ENCODE data around the gene VRK1.

VRK1 gene, protein sequence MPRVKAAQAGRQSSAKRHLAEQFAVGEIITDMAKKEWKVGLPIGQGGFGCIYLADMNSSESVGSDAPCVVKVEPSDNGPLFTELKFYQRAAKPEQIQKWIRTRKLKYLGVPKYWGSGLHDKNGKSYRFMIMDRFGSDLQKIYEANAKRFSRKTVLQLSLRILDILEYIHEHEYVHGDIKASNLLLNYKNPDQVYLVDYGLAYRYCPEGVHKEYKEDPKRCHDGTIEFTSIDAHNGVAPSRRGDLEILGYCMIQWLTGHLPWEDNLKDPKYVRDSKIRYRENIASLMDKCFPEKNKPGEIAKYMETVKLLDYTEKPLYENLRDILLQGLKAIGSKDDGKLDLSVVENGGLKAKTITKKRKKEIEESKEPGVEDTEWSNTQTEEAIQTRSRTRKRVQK

DNA sequence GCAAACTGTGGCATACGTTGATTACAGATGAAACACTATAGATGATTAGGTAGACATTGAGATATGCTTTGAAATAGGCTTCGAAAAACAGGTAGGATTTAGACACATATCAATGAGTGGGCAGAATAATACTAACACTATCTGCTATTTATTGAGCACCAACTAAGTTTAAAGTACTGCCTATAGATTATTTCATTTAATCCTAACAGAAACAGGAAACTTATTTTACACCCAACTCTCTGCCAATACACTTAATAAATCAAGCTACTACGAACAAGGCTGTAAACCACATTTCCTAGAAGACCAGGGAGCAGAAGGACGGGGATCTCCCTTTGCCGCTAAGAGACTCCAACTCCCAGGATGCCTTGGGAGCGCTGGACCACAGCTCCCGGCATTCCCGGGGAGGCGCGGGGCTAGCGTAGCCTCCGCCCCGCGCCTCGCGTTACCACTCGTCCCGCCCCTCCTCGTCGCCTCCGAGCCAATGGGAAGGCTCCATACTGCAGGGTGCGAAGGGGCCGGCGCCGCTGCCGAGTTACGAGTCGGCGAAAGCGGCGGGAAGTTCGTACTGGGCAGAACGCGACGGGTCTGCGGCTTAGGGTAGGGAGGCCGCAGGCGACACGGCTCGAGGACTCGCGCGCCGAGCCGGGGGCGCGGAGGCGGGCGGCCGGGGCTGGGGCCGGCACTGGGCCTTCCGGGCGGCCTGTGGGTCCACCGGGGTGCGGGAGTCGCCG lies at the start of gene VRK1:
VRK1 (plus strand) TSS at position 532 of the 731 bp plus-strand sequence. CDS start 36,090 bp downstream, outside the sequence.
- H3K9ac ChIP-seq = peak within 1 kb of the TSS; percentile 95
- no peaks in the 10 kb centered on the region for H3K27me3 ChIP-seq (ENCODE audit: insufficient read depth, low read depth)
- peak within 1 kb of the TSS; percentile 88 for H3K27ac ChIP-seq
- H3K79me2 ChIP-seq (ENCODE audit: insufficient read depth, low read depth) = peaks cover 43% of the 10 kb centered on the region
- no peaks in the 10 kb centered on the region for H3K36me3 ChIP-seq (ENCODE audit: insufficient read depth)
- peak within 1 kb of the TSS; percentile 54 for H2AFZ ChIP-seq (ENCODE audit: low read depth)
- H3K4me2 ChIP-seq = peak within 1 kb of the TSS; percentile 61
- H4K20me1 ChIP-seq (ENCODE audit: insufficient read depth) = no peaks in the 10 kb centered on the region; the same call in 1 of the 2 replicates
- H3K4me3 ChIP-seq (IDR thresholded peaks at IDR 0.05; ENCODE audit: insufficient read depth, low read depth, low read length) = no peak within 1 kb of the TSS
- H3K4me1 ChIP-seq (ENCODE audit: low read depth, poor library complexity, severe bottlenecking) = peaks cover 14% of the 10 kb centered on the region
- TF ChIP-seq, protein P1, sequence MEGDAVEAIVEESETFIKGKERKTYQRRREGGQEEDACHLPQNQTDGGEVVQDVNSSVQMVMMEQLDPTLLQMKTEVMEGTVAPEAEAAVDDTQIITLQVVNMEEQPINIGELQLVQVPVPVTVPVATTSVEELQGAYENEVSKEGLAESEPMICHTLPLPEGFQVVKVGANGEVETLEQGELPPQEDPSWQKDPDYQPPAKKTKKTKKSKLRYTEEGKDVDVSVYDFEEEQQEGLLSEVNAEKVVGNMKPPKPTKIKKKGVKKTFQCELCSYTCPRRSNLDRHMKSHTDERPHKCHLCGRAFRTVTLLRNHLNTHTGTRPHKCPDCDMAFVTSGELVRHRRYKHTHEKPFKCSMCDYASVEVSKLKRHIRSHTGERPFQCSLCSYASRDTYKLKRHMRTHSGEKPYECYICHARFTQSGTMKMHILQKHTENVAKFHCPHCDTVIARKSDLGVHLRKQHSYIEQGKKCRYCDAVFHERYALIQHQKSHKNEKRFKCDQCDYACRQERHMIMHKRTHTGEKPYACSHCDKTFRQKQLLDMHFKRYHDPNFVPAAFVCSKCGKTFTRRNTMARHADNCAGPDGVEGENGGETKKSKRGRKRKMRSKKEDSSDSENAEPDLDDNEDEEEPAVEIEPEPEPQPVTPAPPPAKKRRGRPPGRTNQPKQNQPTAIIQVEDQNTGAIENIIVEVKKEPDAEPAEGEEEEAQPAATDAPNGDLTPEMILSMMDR (conservative IDR thresholded peaks at IDR 0.05; ENCODE audit: low read depth, low read length) = no peak

DNA sequence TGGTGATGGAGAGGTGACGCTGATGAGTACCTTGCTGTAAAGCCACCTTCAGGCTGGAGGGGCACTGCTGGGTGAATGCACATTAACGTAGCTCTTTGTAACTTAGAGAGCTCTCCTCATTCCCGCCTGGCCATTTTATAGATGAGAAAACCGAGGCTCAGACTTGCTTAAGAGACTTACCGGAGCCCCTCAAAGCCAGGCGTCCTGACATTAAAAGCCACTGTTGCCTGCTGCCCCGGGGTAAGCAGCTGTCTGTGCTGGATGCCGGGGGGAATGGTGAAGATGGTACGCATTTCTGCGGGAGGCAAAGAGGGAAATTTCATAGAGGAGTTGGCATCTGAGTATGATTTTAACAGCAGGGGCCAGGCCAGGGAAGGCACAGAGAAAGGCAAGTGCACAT lies 49.6 kb upstream of the VRK1 start:
- no peak overlapping the region for H2AFZ ChIP-seq (ENCODE audit: low read depth)
- no peaks in the 10 kb centered on the region for H3K79me2 ChIP-seq (ENCODE audit: insufficient read depth, low read depth)
- no peak overlapping the region for H3K27ac ChIP-seq
- no peaks in the 10 kb centered on the region for H4K20me1 ChIP-seq (ENCODE audit: insufficient read depth)
- no peaks in the 10 kb centered on the region for H3K27me3 ChIP-seq (ENCODE audit: insufficient read depth, low read depth)
- no peak overlapping the region for H3K9ac ChIP-seq
- TF ChIP-seq, protein P1 (conservative IDR thresholded peaks at IDR 0.05; ENCODE audit: low read depth, low read length) = no peak
- no peaks in the 10 kb centered on the region for H3K4me1 ChIP-seq (ENCODE audit: low read depth, poor library complexity, severe bottlenecking)
- H3K4me3 ChIP-seq (IDR thresholded peaks at IDR 0.05; ENCODE audit: insufficient read depth, low read depth, low read length) = no peak overlapping the region
- no peak overlapping the region for H3K4me2 ChIP-seq
- H3K36me3 ChIP-seq (ENCODE audit: insufficient read depth) = no peaks in the 10 kb centered on the region

DNA sequence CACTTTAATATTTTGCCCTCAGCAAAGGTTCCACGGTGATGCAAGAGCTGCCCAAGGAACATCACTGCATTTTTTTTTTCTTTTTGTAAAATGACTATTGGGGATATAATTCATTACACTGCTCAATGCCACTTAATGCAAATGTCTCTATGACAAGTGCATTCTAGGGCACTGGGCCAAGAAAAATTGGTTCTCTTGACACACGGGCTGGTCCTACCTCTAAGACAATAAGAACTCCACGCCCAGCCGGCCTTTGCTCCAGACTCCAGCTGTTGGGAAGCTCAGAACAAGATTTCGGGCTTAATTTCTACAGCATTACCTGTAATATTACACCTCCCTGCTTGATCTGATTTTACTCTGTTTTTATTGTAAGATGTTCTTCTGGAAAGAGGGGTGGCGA lies 48.8 kb upstream of the VRK1 start:
- Histone ChIP-seq H3K36me3 (ENCODE audit: insufficient read depth) (no peaks in the 10 kb centered on the region), H3K27me3 (ENCODE audit: insufficient read depth, low read depth) (no peaks in the 10 kb centered on the region), H3K79me2 (ENCODE audit: insufficient read depth, low read depth) (no peaks in the 10 kb centered on the region), H3K4me1 (ENCODE audit: low read depth, poor library complexity, severe bottlenecking) (no peaks in the 10 kb centered on the region), H3K4me2 (no peak overlapping the region), H3K27ac (no peak overlapping the region), H3K4me3 (IDR thresholded peaks at IDR 0.05; ENCODE audit: insufficient read depth, low read depth, low read length) (no peak overlapping the region), H4K20me1 (ENCODE audit: insufficient read depth) (no peaks in the 10 kb centered on the region), H3K9ac (no peak overlapping the region), H2AFZ (ENCODE audit: low read depth) (no peak overlapping the region)
- TF ChIP-seq, protein P1 (conservative IDR thresholded peaks at IDR 0.05; ENCODE audit: low read depth, low read length) = no peak

DNA sequence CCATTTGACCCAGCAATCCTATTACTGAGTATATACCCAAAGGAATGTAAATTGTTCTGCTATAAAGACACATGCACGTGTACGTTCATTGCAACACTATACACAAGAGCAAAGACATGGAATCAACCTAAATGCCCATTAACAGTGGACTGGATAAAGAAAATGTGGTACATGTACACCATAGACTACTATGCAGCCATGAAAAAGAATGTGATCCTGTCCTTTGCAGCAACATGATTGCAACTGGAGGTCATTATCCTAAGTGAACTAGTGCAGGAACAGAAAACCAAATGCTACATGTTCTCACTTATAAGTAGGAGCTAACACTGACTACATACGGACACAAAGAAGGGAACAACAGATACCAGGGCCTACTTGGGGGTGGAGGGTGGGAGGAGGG lies 45.7 kb upstream of the VRK1 start:
- Histone ChIP-seq H3K4me3 (IDR thresholded peaks at IDR 0.05; ENCODE audit: insufficient read depth, low read depth, low read length) (no peak overlapping the region), H3K79me2 (ENCODE audit: insufficient read depth, low read depth) (no peaks in the 10 kb centered on the region), H4K20me1 (ENCODE audit: insufficient read depth) (no peaks in the 10 kb centered on the region), H3K27me3 (ENCODE audit: insufficient read depth, low read depth) (no peaks in the 10 kb centered on the region), H3K4me1 (ENCODE audit: low read depth, poor library complexity, severe bottlenecking) (no peaks in the 10 kb centered on the region), H3K27ac (no peak overlapping the region), H2AFZ (ENCODE audit: low read depth) (no peak overlapping the region), H3K9ac (no peak overlapping the region), H3K4me2 (no peak overlapping the region), H3K36me3 (ENCODE audit: insufficient read depth) (no peaks in the 10 kb centered on the region)
- TF ChIP-seq, protein P1 (conservative IDR thresholded peaks at IDR 0.05; ENCODE audit: low read depth, low read length) = no peak

Data from KMS-11 (cell line).